Keratinocyte (primary cell): ENCODE measurements around the gene SOX10. TPM values are rescaled to one million over a fixed set of nuclear protein-coding genes. Genes with fewer than 3 reads are reported as not detected.

ENCODE experiments used
- DNase-seq: peaks from one replicate; pipeline ENCODE4 v3.0.0-alpha.2; 2011; ENCODE audit warnings: low read depth, missing footprints, low spot score
- FAIRE-seq: peaks from 2 replicates; lab custom pipeline; 2011; peaks lifted over from hg19 to GRCh38; lab: Jason Lieb, UNC
- H2AFZ ChIP-seq: 2 replicates; pipeline ENCODE4 v1.6.0; 2012; ENCODE audit warnings: low read length, control low read depth, inconsistent platforms; ENCODE audit not compliant: control insufficient read depth
- H3K27ac ChIP-seq: 2 replicates; pipeline ENCODE4 v1.5.1; 2011; ENCODE audit warnings: low read length; ENCODE audit not compliant: control insufficient read depth, insufficient read depth
- H3K27me3 ChIP-seq: 3 replicates; pipeline ENCODE4 v1.6.0; 2011; ENCODE audit warnings: low read length; ENCODE audit not compliant: control insufficient read depth, insufficient read depth; ENCODE audit errors: extremely low read depth
- H3K36me3 ChIP-seq, 2 experiments: 2 replicates in 1 of 2; 3 replicates in 1 of 2; pipeline ENCODE4 v1.5.1; 2011; ENCODE audit warnings: low read length in 2 of 2, mild to moderate bottlenecking in 1 of 2; ENCODE audit not compliant: control insufficient read depth in 2 of 2, insufficient read depth in 2 of 2; ENCODE audit errors: extremely low read depth in 1 of 2
- H3K4me1 ChIP-seq: 3 replicates; pipeline ENCODE4 v1.5.1; 2011; ENCODE audit warnings: low read length; ENCODE audit not compliant: control insufficient read depth, insufficient read depth; ENCODE audit errors: extremely low read depth
- H3K4me2 ChIP-seq: 3 replicates; pipeline ENCODE4 v1.6.0; 2011; ENCODE audit warnings: low read depth, low read length; ENCODE audit not compliant: control insufficient read depth, insufficient read depth; ENCODE audit errors: extremely low read depth
- H3K4me3 ChIP-seq, 3 experiments: fragments of 200-600 bp in 1 of 3; sonication (generic) in 1 of 3; 2 replicates in 2 of 3; 3 replicates in 1 of 3; pipeline ENCODE4 v1.5.1; 2011 to 2016; ENCODE audit warnings: low read length in 3 of 3, mild to moderate bottlenecking in 3 of 3, control low read depth in 2 of 3, inconsistent platforms in 1 of 3, low read depth in 1 of 3, mixed read lengths in 1 of 3, mixed run types in 1 of 3, moderate library complexity in 1 of 3; ENCODE audit not compliant: control insufficient read depth in 2 of 3, insufficient read depth in 2 of 3; ENCODE audit errors: extremely low read depth in 1 of 3
- H3K79me2 ChIP-seq: 2 replicates; pipeline ENCODE4 v1.6.0; 2012; ENCODE audit warnings: low read length; ENCODE audit not compliant: control insufficient read depth, insufficient read depth
- H3K9ac ChIP-seq: 3 replicates; pipeline ENCODE4 v1.6.0; 2011; ENCODE audit warnings: low read length; ENCODE audit not compliant: control insufficient read depth, insufficient read depth; ENCODE audit errors: extremely low read depth
- H3K9me1 ChIP-seq: 3 replicates; pipeline ENCODE4 v1.6.0; 2011; ENCODE audit warnings: low read length; ENCODE audit not compliant: control insufficient read depth, insufficient read depth; ENCODE audit errors: extremely low read depth
- H3K9me3 ChIP-seq: 2 replicates; pipeline ENCODE4 v1.5.1; 2012; ENCODE audit warnings: low read depth, low read length; ENCODE audit not compliant: control insufficient read depth
- H4K20me1 ChIP-seq: 3 replicates; pipeline ENCODE4 v1.6.0; 2011; ENCODE audit warnings: low read length; ENCODE audit not compliant: control insufficient read depth, insufficient read depth; ENCODE audit errors: extremely low read depth
- EZH2 ChIP-seq: IDR thresholded peaks from one replicate; pipeline ENCODE4 v1.6.1; 2012; ENCODE audit warnings: inconsistent platforms, mild to moderate bottlenecking, low read length, moderate library complexity
- dilution Hi-C: fragments of 300-500 bp; cut with MboI; formaldehyde crosslinking; loops from one replicate; pipeline ENCODE4 v1.7.0; 2020; ENCODE audit warnings: low sequenced_read_pairs; ENCODE audit not compliant: extremely low pct_ligation_motif_present
- polyA plus RNA-seq, 5 experiments: library from polyadenylated mRNA; depleted of rRNA in 3 of 5; stranded (reverse) in 3 of 5; stranded (forward) in 1 of 5; unstranded in 1 of 5; fragments of >200 nt; gene quantifications; 1 replicate in 1 of 5; 2 replicates in 3 of 5; 3 replicates in 1 of 5; pipeline versions ENCODE4 v1.2.1 to v1.2.3, GENCODE V29; 2011 to 2012; ENCODE audit warnings: missing spikeins in 2 of 5, low read depth in 1 of 5, low replicate concordance in 1 of 5
- TF ChIP-seq, protein P1 (sequence below), 3 experiments: IDR thresholded peaks in 1 of 3; conservative IDR thresholded peaks in 1 of 3; optimal IDR thresholded peaks in 1 of 3; 2 replicates in 2 of 3; 3 replicates in 1 of 3; pipeline versions ENCODE3 to v1.5.1; 2011; ENCODE audit warnings: low read length in 3 of 3, mild to moderate bottlenecking in 3 of 3, moderate library complexity in 2 of 3, control low read depth in 1 of 3, inconsistent platforms in 1 of 3; ENCODE audit not compliant: insufficient read depth in 2 of 3; ENCODE audit errors: extremely low read depth in 1 of 3

The SOX10 gene
- polyA plus RNA-seq, 1 donor (not counting 4 experiments of a cell fraction or from before 2014, with no cell fraction given): not detected

DNA sequence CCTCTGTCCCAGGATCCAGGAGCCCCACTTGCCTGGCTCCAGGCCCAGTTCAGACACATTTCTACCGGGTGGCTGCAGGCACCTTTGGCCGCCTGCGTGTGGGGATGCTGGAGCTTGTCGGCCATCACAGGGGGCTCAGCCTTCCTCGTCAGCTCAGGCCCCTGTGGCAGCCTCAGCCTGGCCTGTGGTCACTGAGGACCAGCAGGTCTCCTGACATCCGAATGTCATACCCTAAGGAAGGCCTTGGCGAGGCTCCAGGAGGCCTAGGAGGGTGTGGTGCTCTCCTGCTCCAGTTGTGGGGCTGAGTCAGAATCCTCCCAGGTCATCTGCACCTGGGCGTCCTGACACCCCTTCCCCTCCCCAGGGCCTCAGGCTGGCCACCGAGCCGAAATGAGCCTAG is 14.9 kb upstream of the SOX10 start:
- Histone ChIP-seq H3K27me3 (no peaks in the 10 kb centered on the region), H3K27ac (peak overlapping the region; percentile 74), H3K36me3 (no peaks in the 10 kb centered on the region), H2AFZ (no peak overlapping the region), H3K9ac (peak overlapping the region; percentile 67), H3K9me3 (no peaks in the 10 kb centered on the region), H3K4me3 (peak overlapping the region in 2 of 3 experiments; percentile 22 to 58), H3K4me1 (peaks cover 35% of the 10 kb centered on the region), H3K4me2 (peak overlapping the region; percentile 86), H3K79me2 (no peaks in the 10 kb centered on the region), H3K9me1 (no peaks in the 10 kb centered on the region), H4K20me1 (no peaks in the 10 kb centered on the region)
- dilution Hi-C loops: no loop called here
- DNase-seq: peak; percentile 66
- TF ChIP-seq, protein P1, sequence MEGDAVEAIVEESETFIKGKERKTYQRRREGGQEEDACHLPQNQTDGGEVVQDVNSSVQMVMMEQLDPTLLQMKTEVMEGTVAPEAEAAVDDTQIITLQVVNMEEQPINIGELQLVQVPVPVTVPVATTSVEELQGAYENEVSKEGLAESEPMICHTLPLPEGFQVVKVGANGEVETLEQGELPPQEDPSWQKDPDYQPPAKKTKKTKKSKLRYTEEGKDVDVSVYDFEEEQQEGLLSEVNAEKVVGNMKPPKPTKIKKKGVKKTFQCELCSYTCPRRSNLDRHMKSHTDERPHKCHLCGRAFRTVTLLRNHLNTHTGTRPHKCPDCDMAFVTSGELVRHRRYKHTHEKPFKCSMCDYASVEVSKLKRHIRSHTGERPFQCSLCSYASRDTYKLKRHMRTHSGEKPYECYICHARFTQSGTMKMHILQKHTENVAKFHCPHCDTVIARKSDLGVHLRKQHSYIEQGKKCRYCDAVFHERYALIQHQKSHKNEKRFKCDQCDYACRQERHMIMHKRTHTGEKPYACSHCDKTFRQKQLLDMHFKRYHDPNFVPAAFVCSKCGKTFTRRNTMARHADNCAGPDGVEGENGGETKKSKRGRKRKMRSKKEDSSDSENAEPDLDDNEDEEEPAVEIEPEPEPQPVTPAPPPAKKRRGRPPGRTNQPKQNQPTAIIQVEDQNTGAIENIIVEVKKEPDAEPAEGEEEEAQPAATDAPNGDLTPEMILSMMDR (optimal IDR thresholded peaks at IDR 0.05 in 1 of 3, IDR thresholded peaks at IDR 0.05 in 1 of 3, conservative IDR thresholded peaks at IDR 0.05 in 1 of 3; ENCODE audit: extremely low read depth in 1 of 3, insufficient read depth in 2 of 3, low read length in 3 of 3): no peak
- no peak for TF ChIP-seq EZH2
- FAIRE-seq: peak; percentile 69

DNA sequence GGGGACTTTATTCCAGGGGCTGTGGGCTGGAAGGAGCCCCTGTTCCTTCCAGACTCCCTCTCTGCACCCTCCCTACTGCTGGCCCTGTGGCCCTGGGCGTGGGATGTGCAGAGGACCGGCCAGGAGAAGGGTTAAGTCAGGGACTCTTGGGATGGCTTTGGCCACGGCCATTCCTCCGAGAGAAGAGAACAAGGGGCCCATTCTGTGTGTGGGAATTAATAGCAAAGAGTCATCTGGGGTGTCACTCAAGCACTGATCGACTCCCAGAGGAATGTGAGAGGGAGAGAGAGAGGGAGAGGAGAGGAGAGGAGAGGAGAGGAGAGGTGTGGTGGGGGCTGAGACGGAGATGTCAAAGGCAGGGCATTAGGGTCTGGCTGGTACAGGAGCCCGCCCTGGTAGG is 14.2 kb upstream of the SOX10 start:
- Histone ChIP-seq H3K4me3 (no peak overlapping the region), H2AFZ (no peak overlapping the region), H3K27ac (no peak overlapping the region), H3K9me3 (no peaks in the 10 kb centered on the region), H3K36me3 (no peaks in the 10 kb centered on the region), H3K4me1 (peaks cover 35% of the 10 kb centered on the region), H3K27me3 (no peaks in the 10 kb centered on the region), H4K20me1 (no peaks in the 10 kb centered on the region), H3K4me2 (no peak overlapping the region), H3K9ac (no peak overlapping the region), H3K9me1 (no peaks in the 10 kb centered on the region), H3K79me2 (no peaks in the 10 kb centered on the region)
- dilution Hi-C loops: no loop called here
- TF ChIP-seq EZH2: no peak
- TF ChIP-seq, protein P1 (optimal IDR thresholded peaks at IDR 0.05 in 1 of 3, IDR thresholded peaks at IDR 0.05 in 1 of 3, conservative IDR thresholded peaks at IDR 0.05 in 1 of 3; ENCODE audit: extremely low read depth in 1 of 3, insufficient read depth in 2 of 3, low read length in 3 of 3): no peak
- FAIRE-seq (peak; percentile 20), DNase-seq (no peak)
